ENCODE measurements around the gene IL1RAPL2.
"Not testable (repeated sequence)": the region's sequence is repeated elsewhere in the genome, so short reads cannot be mapped to it uniquely, and the experiment has no call there.

The IL1RAPL2 gene

DNA sequence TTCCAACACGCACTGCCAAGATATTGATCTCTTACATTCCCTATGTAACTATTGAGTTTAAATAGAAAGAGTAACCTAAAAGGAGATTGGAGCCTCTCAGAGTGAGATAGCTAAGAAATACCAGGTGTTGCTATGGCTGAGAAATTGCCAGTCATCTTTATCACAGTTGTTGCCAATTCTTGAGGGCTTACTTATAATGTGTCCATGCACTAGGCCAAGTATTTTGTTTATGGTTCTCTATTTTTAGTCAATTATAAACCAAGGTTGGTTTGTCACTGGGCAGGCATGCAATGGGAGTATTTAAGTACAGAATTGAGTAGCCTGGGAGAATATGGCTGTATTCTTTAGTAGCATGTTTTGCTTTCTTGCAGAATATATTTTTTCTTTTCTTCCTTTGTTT is 452.9 kb downstream of the IL1RAPL2 start:
- DNase-seq (ENCODE audit: low read depth): no peak

DNA sequence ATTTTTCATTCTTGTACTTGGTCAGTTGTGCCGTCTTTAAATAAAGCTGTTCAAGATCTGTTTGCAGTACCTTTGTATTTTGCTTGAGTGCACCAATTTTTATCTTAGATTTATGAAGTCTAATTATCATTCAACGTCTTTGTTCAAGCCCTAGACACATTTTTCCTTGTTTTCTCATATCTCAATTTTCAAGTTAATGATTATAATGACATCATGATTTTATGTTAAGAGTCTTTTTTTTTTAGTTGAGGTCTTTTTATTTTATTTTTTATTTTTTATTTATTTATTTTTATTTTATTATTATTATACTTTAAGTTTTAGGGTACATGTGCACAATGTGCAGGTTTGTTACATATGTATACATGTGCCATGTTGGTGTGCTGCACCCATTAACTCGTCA is 463.0 kb downstream of the IL1RAPL2 start:
- not testable (repeated sequence) for DNase-seq (ENCODE audit: low read depth)

DNA sequence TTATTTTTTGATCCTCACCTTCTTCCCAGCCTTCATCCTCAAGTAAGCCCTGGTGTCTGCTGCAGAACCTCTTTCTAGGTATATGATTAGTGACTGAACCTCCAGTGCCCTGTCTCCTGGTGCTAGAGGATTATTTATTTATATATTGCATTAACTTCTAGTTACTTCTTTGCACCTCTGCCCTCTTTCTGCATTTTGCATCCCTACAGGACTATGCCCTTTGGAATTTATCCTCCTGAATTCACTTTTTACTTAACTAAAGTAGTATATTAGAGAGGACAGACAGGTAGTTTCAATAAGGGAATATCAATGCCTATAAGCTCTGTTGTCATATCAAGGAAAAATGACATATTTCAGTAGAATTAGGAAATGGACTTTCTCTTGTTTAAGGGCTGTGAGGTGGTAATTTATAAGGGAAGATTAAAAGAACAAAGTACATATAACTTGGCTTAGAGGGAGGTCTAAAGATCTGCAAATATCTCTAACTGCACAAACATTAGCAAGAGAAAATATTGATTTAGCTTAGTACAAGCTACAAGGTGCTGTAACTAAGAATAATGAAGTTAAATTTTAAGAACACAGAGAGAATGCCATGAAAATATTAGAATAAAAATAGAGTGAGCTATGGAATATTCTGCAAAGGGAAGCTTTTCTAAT is 472.8 kb downstream of the IL1RAPL2 start:
- DNase-seq (ENCODE audit: low read depth): no peak

DNA sequence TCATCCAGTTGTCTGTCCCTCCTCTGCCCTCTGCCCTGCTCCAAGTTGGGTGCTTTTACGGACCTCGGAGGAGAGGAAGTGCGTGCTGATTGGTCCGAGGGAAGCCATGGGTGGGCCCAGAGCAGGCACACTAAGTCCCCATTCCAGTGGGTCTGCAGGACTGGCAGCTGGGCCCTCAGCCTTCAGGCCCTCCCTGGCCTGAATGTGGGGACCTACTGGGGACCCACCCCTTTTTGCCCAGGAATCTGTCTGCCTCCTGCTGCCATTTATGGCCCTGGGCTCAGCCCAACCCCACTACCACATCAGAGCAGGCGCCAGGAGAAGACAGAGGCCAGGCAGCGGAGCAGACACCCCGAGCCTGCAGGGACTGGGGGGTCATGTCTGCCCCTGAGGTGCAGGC is 484.9 kb downstream of the IL1RAPL2 start:
- DNase-seq (ENCODE audit: low read depth): no peak

DNA sequence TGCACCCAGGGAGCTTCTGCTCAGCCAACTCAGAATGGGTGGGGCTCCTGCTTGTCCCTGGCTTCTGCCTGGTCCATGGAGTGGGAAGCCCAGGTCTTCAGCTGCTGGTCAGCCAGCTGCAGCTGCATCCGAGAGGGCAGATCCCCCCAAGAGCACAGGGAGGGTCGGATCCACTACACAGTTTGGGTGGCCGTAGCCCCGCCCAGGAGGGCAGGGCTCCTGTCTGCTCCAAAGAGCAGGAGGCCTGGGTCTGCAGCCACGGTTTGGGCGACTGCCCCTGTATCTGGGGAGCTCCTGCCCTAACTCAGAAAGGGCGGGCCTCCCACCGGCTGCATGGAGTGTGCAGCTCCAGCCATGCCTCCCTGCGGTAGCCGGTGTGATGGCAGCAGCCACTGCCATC is 485.4 kb downstream of the IL1RAPL2 start:
- no peak for DNase-seq (ENCODE audit: low read depth)

DNA sequence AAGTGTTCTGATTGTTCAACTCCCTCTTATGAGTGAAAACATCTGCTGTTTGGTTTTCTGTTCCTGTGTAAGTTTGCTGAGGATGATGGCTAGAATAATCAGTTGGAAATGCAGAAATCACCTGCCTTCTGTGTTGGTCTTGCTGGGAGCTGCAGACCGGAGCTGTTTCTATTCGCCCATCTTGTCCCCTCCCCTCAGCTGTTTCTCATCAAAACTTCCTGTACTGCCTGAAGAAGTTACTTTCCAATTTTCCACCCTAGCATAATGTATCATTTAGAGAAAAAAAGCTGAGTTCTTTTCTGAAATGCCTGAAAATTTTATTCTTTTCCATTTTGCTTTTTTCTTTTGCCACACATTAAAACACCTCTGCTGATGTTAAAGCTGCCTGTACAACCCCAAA is 486.9 kb downstream of the IL1RAPL2 start:
- DNase-seq (ENCODE audit: low read depth): no peak

DNA sequence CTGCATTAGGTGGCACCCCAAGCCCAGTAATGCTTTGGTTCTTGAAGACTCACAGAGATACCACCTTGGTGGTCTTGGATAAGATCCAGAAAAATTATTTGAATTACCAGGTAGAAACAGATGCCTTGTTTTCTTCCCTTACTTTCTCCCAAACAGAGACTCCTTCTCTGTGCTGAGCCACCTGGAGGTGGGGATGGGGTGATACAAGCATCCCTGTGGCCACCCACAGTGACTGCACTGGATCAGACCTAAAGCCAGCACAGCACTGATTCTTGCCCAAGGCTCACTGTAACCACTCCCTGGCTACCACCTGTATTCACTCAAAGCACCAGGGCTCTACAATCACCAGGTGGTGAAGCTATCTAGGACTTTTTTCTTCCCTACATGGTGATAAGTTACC is 497.7 kb downstream of the IL1RAPL2 start:
- no peak for DNase-seq (ENCODE audit: low read depth)

DNA sequence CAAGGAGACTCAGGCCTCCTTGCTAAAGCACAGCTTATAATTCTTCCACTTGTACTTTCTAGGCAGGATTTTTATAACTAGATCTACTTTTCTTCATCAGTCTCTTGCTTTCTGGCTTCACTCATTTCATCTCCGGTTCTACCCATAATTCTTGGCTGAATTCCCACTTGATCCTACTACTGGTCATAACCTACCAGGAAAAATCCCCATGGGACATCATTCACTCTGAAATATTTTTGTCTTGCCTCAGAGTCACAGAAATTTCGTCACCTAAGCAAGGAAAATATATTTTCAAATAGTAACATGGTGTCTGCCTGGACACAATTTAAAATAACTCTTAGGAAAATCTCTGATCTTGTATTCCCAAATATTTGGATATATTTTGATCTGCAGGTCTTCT is 532.2 kb downstream of the IL1RAPL2 start:
- no peak for DNase-seq (ENCODE audit: low read depth)

DNA sequence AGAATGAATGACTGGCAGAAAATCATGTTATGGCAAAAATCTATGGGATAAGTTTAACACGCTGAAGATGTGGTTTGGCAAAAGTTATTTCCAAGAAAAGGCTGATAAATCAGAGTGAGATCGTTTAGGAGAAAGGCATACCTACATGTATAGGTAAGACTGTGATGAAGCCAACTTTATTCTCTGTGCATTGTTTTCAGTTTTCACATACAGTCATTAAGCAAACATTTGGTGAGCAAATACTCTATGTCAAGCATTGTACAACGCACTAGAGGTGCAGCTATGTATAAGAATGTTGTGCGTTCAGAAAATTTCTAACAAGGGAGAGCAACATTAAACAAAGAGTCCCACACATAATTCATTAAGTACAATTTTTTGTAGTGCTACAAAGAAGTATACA is 532.8 kb downstream of the IL1RAPL2 start:
- DNase-seq (ENCODE audit: low read depth): no peak

DNA sequence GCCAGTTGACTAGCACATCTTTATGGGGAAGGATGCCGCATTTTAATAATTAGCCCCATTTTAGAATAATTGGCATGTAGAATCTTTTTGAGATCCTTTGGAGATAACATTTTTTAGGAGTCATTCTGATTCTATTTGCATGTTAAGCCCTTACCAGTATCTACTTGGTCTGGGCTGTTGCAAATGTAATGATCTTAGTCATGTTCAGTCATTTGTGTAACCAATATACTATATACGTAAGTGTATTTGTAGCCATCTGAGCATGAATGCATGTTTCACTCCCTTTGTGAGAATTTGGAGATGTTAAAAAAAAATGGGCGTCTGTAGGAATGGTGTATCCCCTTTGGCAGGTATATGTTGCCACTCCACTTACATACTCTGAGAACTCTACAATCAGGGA is 535.4 kb downstream of the IL1RAPL2 start:
- no peak for DNase-seq (ENCODE audit: low read depth)

DNA sequence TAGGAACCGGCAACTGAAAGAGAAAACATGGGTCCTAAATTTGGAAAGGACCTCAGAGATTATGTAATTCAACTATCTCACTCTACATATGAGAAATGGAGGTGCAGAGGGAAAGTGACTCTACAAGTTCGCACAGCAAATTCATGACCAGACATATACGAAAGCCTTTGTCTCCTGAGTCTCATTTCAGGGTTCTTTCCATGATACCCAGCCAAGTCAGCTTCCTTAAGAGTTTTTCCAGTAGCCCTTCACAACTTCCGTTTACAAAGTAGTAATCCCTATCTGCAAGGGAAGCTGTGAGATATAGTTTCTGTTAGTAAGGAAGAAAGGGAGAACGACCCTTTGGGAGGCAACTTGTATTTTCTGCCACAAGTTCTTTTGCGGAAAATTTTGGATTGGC is 543.9 kb downstream of the IL1RAPL2 start:
- no peak for DNase-seq (ENCODE audit: low read depth)

DNA sequence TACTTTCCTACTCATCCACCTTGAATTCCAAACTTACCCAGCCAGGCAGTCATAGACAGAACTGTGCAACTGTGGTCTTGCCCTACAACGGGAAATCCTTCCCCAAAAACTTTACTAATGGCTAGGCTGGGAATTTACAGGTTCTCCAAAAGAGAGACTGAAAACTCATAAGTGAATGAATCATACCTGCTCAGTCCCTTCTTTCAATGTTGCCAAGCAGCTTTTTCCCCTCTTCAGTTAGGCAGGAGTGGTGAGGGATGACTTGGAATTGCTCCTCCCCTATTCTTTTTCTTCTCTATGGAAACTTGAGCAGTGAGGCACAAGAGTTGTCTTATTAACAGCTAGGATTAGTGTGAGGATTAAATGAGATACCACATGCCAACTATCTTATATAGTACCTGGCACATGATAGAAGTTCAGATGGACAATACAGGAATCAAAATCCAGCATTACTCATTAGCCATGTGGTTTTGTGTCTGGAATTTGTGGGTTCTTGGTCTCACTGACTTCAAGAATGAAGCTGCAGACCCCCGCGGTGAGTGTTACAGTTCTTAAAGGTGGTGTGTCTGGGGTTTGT is 548.6 kb downstream of the IL1RAPL2 start:
- no peak for DNase-seq (ENCODE audit: low read depth)

DNA sequence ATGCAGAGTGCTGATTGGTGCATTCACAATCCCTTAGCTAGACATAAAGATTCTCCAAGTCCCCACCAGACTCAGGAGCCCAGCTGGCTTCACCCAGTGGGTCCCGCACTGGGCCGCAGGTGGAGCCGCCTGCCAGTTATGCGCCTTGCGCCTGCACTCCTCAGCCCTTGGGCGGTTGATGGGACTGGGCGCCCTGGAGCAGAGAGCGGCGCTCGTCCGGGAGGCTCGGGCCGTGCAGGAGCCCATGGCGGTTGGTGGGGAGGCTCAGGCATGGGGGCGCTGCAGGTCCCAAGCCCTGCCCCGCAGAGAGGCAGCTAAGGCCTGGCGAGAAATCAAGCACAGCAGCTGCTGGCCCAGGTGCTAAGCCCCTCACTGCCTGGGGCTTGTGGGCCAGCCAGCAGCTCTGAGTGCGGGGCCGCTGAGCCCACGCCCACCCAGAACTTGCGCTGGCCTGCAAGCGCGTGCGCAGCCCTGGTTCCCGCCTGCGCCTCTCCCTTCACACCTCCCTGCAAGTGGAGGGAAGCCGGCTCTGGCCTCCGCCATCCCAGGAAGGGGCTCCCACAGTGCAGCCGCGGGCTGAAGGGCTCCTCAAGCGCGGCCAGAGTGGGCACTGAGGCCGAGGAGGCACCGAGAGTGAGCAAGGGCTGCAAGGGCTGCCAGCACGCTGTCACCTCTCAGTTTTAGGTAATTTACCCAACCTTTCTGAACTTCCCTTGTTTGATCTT is 549.8 kb downstream of the IL1RAPL2 start:
- not testable (repeated sequence) for DNase-seq (ENCODE audit: low read depth)

DNA sequence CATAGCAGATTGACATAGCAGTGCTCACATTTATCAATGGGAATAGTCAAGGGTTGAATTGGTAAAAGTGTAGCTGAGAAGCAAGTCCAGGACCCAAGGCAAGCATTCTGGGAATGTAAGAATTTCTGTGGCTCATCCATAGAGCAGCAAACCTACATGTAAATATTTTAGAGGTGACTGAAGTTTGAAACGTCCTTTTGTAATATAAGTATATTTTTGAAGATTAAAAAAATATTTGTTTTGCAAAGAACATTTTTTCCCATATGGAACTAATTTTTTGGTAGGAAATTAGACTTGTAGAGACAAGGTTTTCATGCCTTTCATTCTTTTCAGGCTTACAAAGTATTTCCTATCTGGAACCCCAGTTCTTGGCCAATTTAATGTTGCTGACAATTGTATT is 550.5 kb downstream of the IL1RAPL2 start:
- no peak for DNase-seq (ENCODE audit: low read depth)

DNA sequence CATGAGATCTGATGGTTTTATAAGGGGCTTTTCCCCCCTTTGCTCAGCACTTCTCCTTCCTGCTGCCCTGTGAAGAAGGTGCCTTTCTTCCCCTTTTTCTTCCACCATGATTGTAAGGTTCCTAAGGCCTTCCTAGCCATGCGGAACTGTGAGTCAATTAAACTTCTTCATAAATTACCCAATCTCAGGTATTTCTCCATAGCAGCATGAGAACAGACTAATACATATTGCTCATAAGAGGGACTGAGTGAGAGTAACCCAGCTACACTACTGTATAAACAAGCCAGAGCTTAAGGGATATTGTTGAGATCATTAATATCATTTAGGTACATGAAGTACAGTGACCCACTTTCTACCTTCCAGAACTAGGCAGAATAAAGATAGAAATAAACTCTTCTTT is 551.6 kb downstream of the IL1RAPL2 start:
- no peak for DNase-seq (ENCODE audit: low read depth)

DNA sequence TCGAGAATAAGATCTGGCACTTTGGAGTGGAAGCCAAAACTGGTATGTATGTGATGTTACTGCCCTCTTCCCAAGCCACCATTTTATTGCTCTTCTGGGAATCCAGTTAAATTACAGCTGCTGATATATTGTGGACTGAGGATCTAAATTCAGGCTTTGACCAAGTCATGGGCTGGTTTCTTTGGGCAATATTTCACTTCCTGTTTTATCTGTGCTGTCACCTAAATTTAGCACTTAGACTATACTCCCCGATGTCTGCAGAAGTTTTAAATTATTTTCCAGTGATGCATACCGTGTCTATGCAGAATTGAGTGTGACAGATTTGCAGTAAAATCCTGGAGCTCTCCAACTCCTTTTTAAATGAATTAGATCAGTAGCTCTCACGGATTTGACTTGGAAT is 554.5 kb downstream of the IL1RAPL2 start:
- DNase-seq (ENCODE audit: low read depth): no peak

DNA sequence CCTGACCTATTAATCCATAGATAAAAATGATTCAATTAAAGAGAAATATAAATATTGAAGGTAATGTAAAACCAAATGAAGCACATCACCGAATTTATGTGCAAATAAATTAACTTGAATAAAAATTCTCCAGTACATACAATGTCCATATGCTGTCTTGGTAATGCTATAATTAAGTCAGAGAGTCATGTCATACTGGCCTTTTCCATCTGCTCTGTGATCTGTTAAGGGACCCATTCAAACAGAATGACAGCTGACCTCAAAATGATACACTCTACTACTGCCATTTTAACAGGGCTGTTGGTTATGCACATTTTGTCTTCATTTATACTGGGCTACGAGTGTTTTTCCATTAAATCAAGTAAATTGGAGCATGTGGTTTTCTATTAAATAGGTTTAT is 555.2 kb downstream of the IL1RAPL2 start:
- no peak for DNase-seq (ENCODE audit: low read depth)

DNA sequence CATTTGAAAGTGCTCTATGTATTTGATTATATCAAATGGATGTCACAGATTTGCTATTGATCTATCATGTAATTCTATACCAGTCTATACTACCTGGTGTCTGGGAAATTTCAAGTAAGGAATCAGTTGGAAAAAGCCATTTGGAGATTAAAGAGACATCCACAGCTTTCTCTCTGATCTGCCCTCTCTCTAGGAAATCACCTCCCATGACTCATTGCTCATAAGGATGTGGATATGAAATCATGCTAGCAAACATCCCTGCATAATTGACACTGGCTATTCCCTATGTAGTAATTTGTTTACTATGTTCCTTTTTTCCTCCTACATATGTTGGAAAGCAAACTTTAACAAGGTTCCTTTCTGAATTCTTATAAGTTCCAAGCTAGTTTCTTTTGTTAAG is 560.2 kb downstream of the IL1RAPL2 start:
- no peak for DNase-seq (ENCODE audit: low read depth)

DNA sequence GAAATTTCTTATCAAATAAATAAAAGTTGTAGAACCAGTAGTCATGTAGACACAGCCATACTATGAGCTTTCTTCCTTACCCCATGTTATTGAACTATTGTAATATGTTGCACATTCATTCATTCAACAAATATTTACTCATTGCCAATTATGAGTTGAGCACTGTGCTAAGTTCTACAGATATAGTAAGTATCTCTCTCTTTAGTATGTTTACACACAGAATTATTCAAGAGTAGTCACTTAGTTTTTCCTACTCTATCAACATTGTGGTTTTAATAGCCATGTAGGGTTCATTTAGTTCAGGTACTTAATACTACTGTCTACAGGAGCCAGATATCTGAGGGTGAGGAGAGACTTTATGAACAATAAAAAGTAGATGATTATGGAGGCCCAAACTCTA is 568.3 kb downstream of the IL1RAPL2 start:
- no peak for DNase-seq (ENCODE audit: low read depth)

DNA sequence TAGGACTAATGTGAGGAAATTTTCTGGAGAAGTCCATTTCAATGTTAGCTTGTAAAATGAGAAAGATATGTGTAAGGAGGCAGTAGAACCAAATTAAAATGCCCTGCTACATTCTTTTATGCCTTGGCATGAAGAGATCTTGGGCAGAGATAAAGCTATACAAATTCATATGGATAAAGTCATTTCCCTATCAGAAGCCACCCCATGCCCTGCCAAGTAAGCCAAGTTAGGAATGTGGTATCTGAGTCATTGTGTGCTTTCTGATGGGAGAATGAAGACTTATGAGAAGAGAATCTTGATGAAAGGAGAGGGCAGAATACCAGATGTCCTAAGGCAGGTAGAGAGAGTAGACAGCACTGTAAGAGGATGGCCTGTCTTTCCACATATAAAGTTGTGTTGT is 570.8 kb downstream of the IL1RAPL2 start:
- DNase-seq (ENCODE audit: low read depth): no peak

DNA sequence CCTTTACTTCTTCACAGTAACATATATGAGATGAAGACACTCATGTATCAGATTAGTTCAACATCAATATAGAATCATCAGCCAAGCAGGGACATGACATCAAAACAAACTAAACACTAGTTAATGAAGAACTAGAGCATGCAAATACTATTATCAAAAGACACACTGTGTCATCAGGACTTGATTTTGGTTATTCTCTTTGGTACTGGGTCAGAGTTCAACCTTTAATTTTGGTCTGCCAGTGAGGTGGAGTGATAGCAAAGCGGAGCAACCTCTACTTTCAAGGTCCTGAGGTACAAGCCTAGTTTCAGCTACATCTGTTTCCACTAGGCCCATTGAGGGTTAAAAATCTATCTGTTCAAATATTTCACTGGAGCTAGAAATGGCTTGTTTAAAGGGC is 584.0 kb downstream of the IL1RAPL2 start:
- DNase-seq (ENCODE audit: low read depth): no peak

DNA sequence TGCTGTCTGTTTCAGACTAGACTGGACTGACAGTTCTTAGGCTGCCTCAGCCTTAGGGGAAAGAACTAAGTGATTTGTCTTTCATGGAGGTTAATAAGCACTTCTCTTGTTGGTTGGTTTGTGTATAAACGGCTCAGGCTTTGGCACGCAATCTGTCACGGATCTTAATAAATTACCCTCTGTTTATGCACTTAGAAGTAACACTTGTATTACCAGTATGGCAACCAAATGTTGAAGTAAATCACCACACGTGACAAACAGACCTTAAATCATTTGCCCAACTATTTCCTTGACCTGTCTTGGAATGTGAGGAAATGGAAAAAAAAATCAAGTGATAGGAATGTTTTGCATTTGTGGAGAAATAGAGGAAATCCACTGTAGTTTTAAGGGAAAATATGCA is 584.6 kb downstream of the IL1RAPL2 start:
- DNase-seq (ENCODE audit: low read depth): no peak

DNA sequence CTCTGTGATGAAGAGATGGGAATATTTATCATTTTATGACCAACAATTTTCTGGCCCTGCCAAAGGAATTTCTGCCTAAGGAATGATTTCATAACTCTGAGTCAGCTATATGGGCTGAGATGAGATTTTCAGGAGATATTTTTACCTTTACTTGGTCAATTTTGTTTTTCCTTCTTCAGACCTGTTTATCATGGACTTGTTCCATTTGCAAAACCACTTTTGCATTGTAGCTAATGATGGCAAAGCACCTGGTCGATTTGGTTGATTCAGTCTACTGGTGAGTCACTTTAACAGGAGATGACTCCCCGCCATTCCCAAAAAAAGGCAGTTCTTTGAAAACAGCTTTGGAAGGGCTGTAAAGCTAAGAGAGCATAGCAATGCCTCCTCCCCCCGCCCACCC is 601.2 kb downstream of the IL1RAPL2 start:
- DNase-seq (ENCODE audit: low read depth): no peak

DNA sequence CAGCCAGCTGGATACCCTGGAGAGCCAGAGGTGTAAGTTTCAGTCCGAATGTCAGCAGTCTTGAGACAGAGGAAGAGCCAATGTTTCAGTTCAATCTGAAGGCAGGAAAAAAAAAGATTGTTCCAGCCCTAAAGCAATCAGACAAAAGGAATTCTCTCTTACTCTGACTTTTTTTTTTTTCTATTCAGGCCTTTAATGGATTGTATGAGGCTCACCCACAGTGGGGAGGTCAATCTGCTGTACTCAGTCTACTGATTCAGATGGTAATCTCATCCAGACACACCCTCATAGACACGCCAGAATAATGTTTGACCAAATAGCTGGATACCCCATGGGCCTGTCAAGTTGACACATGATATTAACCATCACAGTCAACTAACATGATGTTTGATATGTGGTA is 602.6 kb downstream of the IL1RAPL2 start:
- no peak for DNase-seq (ENCODE audit: low read depth)

Measured in fibroblast of gingiva (primary cell).